ENCODE results near the gene ATP2B2. TPM values are rescaled to one million over a fixed set of nuclear protein-coding genes. Genes with fewer than 3 reads are reported as not detected.

The ATP2B2 gene
- polyA plus RNA-seq, 3 donors, result not detected

DNA sequence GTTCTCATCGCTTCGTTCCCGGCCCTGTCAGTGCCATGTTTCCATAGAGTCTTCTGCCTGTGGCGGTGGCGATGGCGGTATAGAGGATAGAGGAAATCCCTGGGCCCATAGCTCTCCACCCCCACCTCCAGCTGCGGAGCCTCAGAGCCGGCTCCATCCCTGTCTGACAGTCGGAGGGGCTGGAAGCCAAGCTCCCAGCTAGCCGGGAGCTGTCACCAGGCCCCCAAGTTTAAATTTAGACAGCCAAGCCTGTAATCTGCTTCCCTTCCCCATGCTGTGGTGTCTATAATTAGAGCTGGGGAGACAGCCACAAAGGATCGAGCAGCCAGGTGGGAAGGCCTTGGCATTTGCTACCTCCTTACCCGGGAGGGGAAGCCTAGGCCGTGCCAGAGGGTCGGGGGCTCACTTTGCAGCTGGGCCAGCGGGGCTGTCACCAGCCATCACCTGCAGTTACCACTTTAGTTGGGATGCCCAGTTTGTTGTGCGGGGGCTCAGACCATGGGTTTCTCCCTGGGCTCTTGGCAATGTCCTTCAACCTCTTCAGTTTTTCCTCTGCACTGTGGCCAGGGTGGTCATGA is 128.1 kb downstream of the ATP2B2 start:
- H3K79me2 ChIP-seq (ENCODE audit: insufficient read depth, low read length), result no peaks in the 10 kb centered on the region
- H3K27me3 ChIP-seq (ENCODE audit: control insufficient read depth in 2 of 2, insufficient read depth in 2 of 2, low read length in 2 of 2), result no peaks in the 10 kb centered on the region
- no peak for DNase-seq
- Mint-ChIP-seq H3K9me3 (peaks cover 0 to 2% (median 0%) of the 10 kb centered on the region in 7 donors), H3K27me3 (ENCODE audit: low read depth in 3 of 3) (peaks cover 2 to 4% (median 3%) of the 10 kb centered on the region in 3 donors), H3K36me3 (no peaks in the 10 kb centered on the region), H3K4me3 (no peak overlapping the region), H3K27ac (no peak overlapping the region), H3K4me1 (no peaks in the 10 kb centered on the region)
- H3K9me3 ChIP-seq (replicated peaks in 1 of 2; ENCODE audit: control insufficient read depth in 1 of 2, insufficient read depth in 1 of 2, low read length in 2 of 2), result no peaks in the 10 kb centered on the region
- H2AFZ ChIP-seq (ENCODE audit: insufficient read depth, low read depth, low read length, poor library complexity, severe bottlenecking), result no peak overlapping the region
- H4K20me1 ChIP-seq (ENCODE audit: insufficient read depth, low read length), result no peaks in the 10 kb centered on the region
- no peak overlapping the region for H3K4me2 ChIP-seq (replicated peaks; ENCODE audit: extremely low read depth, low read length, poor library complexity, severe bottlenecking)
- intact Hi-C loops (cut with micrococcal nuclease), result no loop called here
- no peak overlapping the region for H3K9ac ChIP-seq (ENCODE audit: insufficient read depth, low read length, poor library complexity, severe bottlenecking)
- H3K4me1 ChIP-seq (ENCODE audit: control insufficient read depth in 1 of 2, insufficient read depth in 2 of 2, low read length in 2 of 2), result no peaks in the 10 kb centered on the region
- no peaks in the 10 kb centered on the region for H3K36me3 ChIP-seq (replicated peaks in 1 of 2; ENCODE audit: control insufficient read depth in 1 of 2, insufficient read depth in 2 of 2, low read length in 2 of 2)
- no peak overlapping the region for H3K4me3 ChIP-seq (replicated peaks in 1 of 3; ENCODE audit: low read depth in 2 of 3, low read length in 3 of 3)
- WGBS (ENCODE audit: insufficient coverage), result 76% methylated on average over 10 of the region's 16 CpGs
- no peak overlapping the region for H3K27ac ChIP-seq (ENCODE audit: low read depth in 1 of 2, low read length in 2 of 2)
- no peak for TF ChIP-seq CTCF (IDR thresholded peaks at IDR 0.05)

GRCh38 chr3:10376353-10376752 is 129.0 kb downstream of the ATP2B2 start:
- no peak overlapping the region for H2AFZ ChIP-seq (ENCODE audit: insufficient read depth, low read depth, low read length, poor library complexity, severe bottlenecking)
- H3K4me3 ChIP-seq (replicated peaks in 1 of 3; ENCODE audit: low read depth in 2 of 3, low read length in 3 of 3), result no peak overlapping the region
- DNase-seq, result no peak
- intact Hi-C loops (cut with micrococcal nuclease), result no loop called here
- no peaks in the 10 kb centered on the region for H3K27me3 ChIP-seq (ENCODE audit: control insufficient read depth in 2 of 2, insufficient read depth in 2 of 2, low read length in 2 of 2)
- no peaks in the 10 kb centered on the region for H3K9me3 ChIP-seq (replicated peaks in 1 of 2; ENCODE audit: control insufficient read depth in 1 of 2, insufficient read depth in 1 of 2, low read length in 2 of 2)
- H3K79me2 ChIP-seq (ENCODE audit: insufficient read depth, low read length), result no peaks in the 10 kb centered on the region
- peaks cover 0 to under 1% (median 0%) of the 10 kb centered on the region in 7 donors for H3K9me3 Mint-ChIP-seq
- no peaks in the 10 kb centered on the region for H3K36me3 ChIP-seq (replicated peaks in 1 of 2; ENCODE audit: control insufficient read depth in 1 of 2, insufficient read depth in 2 of 2, low read length in 2 of 2)
- peaks cover 0 to 3% (median 2%) of the 10 kb centered on the region in 3 donors for H3K27me3 Mint-ChIP-seq (ENCODE audit: low read depth in 3 of 3)
- no peaks in the 10 kb centered on the region for H3K4me1 ChIP-seq (ENCODE audit: control insufficient read depth in 1 of 2, insufficient read depth in 2 of 2, low read length in 2 of 2)
- no peaks in the 10 kb centered on the region for H4K20me1 ChIP-seq (ENCODE audit: insufficient read depth, low read length)
- no peak for TF ChIP-seq CTCF (IDR thresholded peaks at IDR 0.05)
- H3K9ac ChIP-seq (ENCODE audit: insufficient read depth, low read length, poor library complexity, severe bottlenecking), result no peak overlapping the region
- peak overlapping the region in 1 of 7 donors; percentile 44 for H3K27ac Mint-ChIP-seq
- no peak overlapping the region for H3K27ac ChIP-seq (ENCODE audit: low read depth in 1 of 2, low read length in 2 of 2)
- no peaks in the 10 kb centered on the region for H3K4me1 Mint-ChIP-seq
- H3K36me3 Mint-ChIP-seq, result no peaks in the 10 kb centered on the region
- WGBS (ENCODE audit: insufficient coverage), result 51% methylated on average over 5 of the region's 6 CpGs
- H3K4me3 Mint-ChIP-seq, result no peak overlapping the region
- H3K4me2 ChIP-seq (replicated peaks; ENCODE audit: extremely low read depth, low read length, poor library complexity, severe bottlenecking), result no peak overlapping the region
